VCaP (cell line): ENCODE measurements around the gene MTF1.

ENCODE experiments used
- H3K27ac ChIP-seq: fragments of 450-650 bp; 2 replicates; pipeline ENCODE4 v1.5.1; 2017
- CTCF ChIP-seq: fragments of 450-650 bp; conservative IDR thresholded peaks from 2 replicates; pipeline ENCODE4 v1.5.1; 2017; ENCODE audit warnings: mild to moderate bottlenecking, moderate library complexity

Gene MTF1

GRCh38 chr1:37841652-37842051 lies 17.7 kb downstream of the MTF1 start:
- no peak overlapping the region for H3K27ac ChIP-seq
- no peak for TF ChIP-seq CTCF

GRCh38 chr1:37840711-37841110 lies 18.7 kb downstream of the MTF1 start:
- no peak for TF ChIP-seq CTCF
- no peak overlapping the region for H3K27ac ChIP-seq

GRCh38 chr1:37839676-37840075 lies 19.7 kb downstream of the MTF1 start:
- no peak overlapping the region for H3K27ac ChIP-seq

GRCh38 chr1:37836788-37837187 lies 22.6 kb downstream of the MTF1 start:
- H3K27ac ChIP-seq: no peak overlapping the region
- no peak for TF ChIP-seq CTCF

More at GRCh38 chr1:37839676-37840075, 19.7 kb downstream of the MTF1 start:
- no peak for TF ChIP-seq CTCF

- no peak for TF ChIP-seq CTCF
- H3K27ac ChIP-seq: no peak overlapping the region
Measured at GRCh38 chr1:37831809-37832208, 27.6 kb downstream of the MTF1 start.

- H3K27ac ChIP-seq: no peak overlapping the region
- TF ChIP-seq CTCF: no peak
Measured at GRCh38 chr1:37831109-37831508, 28.3 kb downstream of the MTF1 start.

- no peak overlapping the region for H3K27ac ChIP-seq
- TF ChIP-seq CTCF: no peak
Measured at GRCh38 chr1:37828410-37829074, 30.9 kb downstream of the MTF1 start.
